Frontal cortex (tissue), 4 donors: ENCODE results near the gene DPF3. TPM values are rescaled to one million over a fixed set of nuclear protein-coding genes. Genes with fewer than 3 reads are reported as not detected.
A peak's percentile ranks its signal among the peaks of the same experiment; 100 is the strongest.

ENCODE experiments used
- DNase-seq, 2 donors: peaks; one replicate each; pipeline ENCODE4 v3.0.0; 2012; ENCODE audit warnings: low spot score in 2 of 2
- FAIRE-seq: peaks from 2 replicates; lab custom pipeline; 2012; peaks lifted over from hg19 to GRCh38; lab: Jason Lieb, UNC
- total RNA-seq: library from RNA; depleted of rRNA; stranded (reverse); fragments of >200 nt; gene quantifications from one replicate; pipeline ENCODE4 v1.2.3, GENCODE V29; 2014
- donor health status: control.
- donor health status: control.
- donor health status: control.

DPF3 gene
- total RNA-seq, 1 donor from 2014 or later = 5.7 TPM

DNA sequence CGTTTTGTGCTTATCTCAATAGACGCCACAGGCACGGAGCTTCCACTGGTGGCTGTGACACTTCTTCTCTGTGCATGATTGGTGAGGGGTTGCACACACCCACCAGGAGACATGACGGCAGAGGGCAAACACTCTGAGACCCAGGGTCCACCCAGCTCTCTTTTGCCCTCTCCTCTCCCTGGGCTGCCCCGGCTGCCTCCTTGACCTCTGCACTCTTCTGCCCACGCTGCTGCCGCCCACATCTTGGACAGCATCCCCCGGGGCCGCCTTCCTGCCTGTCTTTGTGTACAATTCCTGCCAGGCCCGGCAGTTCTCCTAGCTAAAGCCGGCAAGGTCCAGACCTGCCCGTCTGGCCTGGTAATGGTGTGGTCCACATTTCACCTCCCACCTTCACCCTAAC lies 44.7 kb downstream of the DPF3 start:
- DNase-seq = no peak
- FAIRE-seq = no peak

- FAIRE-seq (no peak), DNase-seq (no peak)
Observed at GRCh38 chr14:72847721-72848120, 46.2 kb downstream of the DPF3 start.

DNA sequence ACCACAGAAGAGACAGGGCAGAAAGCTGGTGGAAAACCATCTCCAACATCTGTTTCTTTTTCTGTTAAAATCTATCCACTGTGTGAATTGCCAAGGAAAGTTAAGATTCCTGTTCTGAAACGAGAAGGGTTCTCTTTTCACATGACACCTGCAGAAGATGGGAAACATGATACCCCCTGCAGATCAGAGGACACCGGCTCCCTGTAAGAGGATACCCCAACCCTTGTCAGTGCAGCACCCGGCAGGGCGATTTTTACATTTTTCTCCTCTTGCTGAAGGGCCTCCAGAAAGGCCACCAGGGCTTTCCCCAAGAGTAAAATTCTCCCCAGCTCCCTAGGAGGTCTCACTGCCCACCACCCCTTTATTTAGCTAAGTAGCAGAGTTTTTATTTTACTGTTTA lies 48.2 kb downstream of the DPF3 start:
- DNase-seq (no peak), FAIRE-seq (no peak)

DNA sequence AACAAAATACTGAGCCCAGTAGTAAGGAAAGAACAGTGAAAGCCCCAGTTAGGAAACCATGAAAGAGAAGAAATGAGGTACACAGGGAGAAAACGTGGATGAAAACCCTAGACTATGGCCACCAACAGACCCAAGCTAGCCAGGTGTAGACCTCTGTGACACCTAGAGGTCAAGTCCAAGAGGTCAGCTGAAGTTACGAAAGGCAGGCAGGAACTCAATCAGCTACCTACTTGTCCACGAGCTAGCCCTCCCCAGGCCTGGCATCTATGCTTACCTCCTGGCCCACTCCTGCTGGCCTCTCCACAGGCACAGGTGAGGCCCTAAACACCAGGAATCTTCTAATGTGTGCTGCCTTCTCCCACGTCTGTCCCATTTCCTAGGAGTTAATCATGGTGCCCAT lies 48.7 kb downstream of the DPF3 start:
- DNase-seq (no peak), FAIRE-seq (no peak)

DNA sequence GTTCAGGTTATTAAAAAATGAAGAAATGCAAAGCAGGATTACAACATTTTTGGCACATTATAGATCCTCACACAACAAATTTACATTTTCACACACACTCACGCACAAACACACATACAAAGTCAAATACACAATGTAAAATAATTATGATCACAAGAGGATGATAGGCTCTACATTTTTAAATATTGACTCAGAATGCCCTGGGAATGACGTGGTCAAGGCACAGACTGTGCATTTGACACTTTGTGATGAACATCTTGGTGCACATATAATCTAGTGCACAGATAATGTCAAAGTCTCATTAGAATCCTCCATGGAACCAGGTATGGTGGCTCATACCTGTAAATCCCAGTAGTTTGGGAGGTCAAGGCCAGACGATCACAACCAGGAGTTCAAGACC lies 49.4 kb downstream of the DPF3 start:
- no peak for FAIRE-seq
- no peak for DNase-seq

DNA sequence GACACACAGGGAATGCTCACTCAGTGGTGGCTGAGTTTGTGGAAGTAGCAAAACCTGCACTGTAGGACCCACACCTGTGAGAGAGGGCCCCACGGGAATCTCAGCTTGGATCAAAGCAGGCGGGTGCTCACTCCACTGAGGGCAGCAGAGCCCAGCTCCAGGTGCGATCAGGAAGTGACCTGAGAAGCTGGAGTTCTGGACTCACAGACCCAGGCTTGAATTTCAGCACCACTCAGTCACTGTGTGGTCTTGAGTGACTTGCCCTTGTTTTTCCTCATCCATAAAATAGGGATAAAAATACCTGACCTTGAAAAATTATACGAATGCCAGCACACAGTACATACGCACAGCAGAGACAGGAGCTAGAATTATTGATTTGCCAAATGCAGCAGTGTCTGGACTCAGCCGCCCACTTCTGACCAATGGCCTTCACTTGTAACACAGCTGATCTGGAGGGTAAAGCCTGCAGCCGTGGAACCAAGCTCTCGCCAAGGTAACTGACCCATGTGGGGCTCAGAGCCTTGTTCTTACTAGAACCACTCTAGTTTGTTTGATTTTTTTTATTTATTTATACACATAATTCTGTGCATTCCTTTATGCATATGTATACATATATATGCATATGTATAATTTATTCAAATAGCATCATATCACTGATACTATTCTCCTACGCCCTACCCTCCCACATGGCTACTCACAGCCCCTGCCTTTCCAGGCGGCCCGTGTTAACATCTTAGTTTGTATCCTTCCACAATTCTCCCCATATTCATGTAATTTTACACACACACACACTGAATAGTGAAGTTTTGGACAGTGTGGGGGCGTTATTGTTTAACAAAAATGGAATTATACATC lies 53.9 kb downstream of the DPF3 start:
- DNase-seq (no peak), FAIRE-seq (no peak)

DNA sequence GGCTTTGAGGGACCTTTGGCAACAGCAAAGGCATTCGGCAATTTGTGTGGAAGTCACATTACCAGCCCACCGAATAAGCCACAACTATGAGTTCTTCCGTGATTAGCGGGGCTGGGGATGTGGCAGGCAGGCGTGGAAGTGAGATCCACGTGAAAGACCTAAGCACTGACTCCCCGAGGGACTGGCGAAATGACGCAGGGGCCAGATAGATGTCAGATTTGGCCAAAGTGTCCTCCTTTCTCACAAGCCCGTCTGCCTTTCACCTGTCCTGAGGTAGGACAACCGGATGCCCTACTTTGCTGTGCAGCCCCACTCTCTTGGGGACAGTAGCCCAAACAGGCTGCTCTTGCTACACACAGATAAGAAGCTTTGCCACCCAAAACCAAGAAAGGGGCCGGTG lies 54.5 kb downstream of the DPF3 start:
- DNase-seq = no peak
- no peak for FAIRE-seq

DNA sequence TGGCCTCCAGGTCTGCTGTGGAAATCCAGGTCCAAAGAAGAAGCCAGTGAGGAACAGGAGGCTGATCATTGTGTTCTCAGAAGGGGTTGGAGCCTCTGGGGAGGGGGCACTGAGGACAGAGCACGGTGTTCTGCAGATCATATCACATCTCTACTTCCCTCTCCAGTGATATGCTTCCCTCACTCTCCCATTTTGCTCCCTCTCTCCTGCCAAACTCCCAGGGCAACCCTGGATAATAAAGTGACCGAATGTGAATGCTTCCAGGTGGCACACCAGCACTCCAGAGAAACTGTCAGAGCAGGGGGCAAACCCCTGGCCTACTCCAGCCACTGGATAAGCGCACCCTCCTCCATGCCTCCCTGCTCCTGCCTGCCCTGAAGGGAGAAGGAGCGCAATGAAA lies 57.8 kb downstream of the DPF3 start:
- DNase-seq (no peak), FAIRE-seq (no peak)

DNA sequence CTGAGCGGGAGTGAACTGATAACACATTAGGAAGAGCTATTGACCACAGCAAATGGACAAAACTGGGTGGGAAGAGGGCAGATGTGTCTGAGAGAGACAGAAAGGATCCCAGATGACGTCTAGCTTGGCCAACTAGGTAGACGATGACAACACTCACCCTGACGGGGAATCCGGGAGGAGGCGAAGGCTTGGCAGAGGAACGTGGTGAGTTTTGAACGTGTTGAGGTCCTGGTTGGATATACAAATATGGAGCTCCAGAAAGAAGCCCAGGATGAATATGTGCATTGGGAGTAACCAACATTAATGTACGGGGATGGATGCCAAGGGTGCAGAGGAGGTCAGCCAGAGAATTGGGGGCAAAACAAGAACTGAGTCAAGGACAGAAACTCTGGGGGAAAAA lies 60.7 kb downstream of the DPF3 start:
- DNase-seq (no peak), FAIRE-seq (no peak)

- FAIRE-seq (no peak), DNase-seq (no peak)
Observed at GRCh38 chr14:72830786-72831594, 62.9 kb downstream of the DPF3 start.

- no peak for FAIRE-seq
Observed at GRCh38 chr14:72830356-72830755, 63.5 kb downstream of the DPF3 start.

GRCh38 chr14:72828604-72829003 lies 65.3 kb downstream of the DPF3 start:
- DNase-seq (no peak), FAIRE-seq (no peak)

More at GRCh38 chr14:72830356-72830755, 63.5 kb downstream of the DPF3 start:
- DNase-seq = no peak

GRCh38 chr14:72826039-72826438 lies 67.9 kb downstream of the DPF3 start:
- DNase-seq (no peak), FAIRE-seq (no peak)

- FAIRE-seq (no peak), DNase-seq (no peak)
Observed at GRCh38 chr14:72825486-72825885, 68.4 kb downstream of the DPF3 start.

DNA sequence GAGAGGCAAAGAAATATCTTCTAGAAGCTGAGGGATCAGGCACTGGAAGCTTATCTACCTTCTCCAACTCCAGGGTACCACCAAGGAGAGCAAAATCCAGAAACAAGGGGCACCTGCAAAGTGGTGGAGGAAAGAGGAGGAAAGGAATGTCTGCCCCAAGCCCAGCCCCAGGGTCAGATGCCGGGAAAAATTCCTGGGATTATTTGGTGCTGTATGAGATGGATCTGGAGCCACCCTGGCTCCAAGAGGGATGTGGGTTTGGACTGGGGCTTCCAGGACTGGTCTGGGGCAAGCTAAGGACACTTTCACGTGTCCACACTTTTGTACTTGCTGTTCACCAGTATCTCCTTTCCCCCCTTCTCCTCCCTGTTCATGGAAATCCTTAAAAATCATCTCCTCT lies 69.8 kb downstream of the DPF3 start:
- no peak for FAIRE-seq
- no peak for DNase-seq

- DNase-seq (no peak), FAIRE-seq (no peak)
Observed at GRCh38 chr14:72822946-72823611, 70.8 kb downstream of the DPF3 start.

GRCh38 chr14:72818998-72819397 lies 74.9 kb downstream of the DPF3 start:
- no peak for FAIRE-seq
- DNase-seq = no peak

DNA sequence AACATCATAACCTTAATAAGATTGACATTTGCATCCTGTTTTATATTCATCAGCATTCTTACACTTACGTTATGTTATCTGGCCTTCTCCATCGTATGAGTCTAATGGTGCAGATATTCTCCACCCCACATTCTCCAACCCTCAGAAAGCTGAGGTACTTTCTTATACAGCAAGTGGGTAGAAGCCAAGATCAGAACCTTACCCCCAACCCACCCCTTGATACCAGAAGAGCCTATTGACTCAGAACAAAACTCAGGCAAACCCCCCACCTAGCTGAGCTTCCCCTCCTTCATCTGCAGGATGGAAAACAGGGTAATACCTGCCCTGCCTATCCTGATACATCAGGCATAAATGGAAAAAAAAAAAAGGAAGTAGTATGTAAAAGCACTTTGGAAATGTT lies 77.6 kb downstream of the DPF3 start:
- no peak for FAIRE-seq

DNA sequence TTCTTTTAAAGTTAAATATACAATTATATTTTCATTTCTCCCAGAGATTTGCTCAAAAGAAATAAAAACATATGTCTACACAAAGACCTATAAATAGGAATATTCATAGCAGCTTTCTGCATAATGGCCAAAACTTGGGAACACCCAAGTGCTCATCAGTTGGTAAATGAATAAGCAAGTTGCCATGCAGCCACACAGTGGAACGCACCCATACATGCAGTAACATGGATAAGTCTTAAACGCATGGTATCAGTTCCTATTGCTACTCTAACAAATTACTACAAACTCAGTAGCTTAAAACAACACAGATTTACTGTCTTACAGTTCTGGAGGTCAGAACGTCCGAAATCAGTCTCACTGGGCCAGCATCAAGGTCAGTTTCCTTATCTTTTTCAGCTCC lies 78.5 kb downstream of the DPF3 start:
- FAIRE-seq = no peak
- DNase-seq = no peak

More for the DNA sequence above, 77.6 kb downstream of the DPF3 start:
- no peak for DNase-seq

DNA sequence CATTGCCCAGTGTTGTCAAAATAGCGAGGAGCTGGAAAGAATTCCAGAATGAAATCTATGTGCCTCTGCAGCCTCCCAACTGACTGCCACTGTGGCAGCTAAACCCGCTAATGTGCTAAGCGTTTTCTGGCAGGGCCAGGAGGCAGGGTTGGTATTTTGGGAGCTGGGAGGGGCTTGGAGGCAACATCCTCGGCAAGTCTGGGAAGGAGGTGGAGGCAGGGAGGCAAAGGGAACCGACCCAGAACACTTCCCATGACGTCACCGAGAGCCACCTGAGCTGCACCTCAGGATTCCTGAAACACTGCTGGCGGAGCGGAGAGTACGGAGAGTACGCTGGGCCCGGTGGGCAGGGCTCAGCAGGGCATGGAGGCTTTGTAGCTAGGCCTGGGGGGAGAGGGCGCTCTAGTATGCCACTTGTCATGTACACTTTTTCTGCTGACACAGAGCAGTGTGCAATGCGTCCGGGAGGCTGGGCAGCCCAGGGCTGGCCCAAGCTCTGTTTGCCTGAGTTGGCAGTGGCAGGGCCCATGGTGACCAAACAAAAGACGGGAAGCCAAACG lies 81.5 kb downstream of the DPF3 start:
- FAIRE-seq = no peak

More for the DNA sequence above, 81.5 kb downstream of the DPF3 start:
- DNase-seq = peak in 1 of 2 donors; percentile 33
